A549 (cell line): ENCODE data around the gene CALCOCO1.

Experiments used
- ATOH8 ChIP-seq: fragments of 250-450 bp; sonication (Bioruptor Pico); IDR thresholded peaks from 2 replicates; pipeline ENCODE4 v1.5.0; 2020; ENCODE audit warnings: low read depth, mild to moderate bottlenecking, moderate library complexity
- CTCF ChIP-seq: fragments of >200 bp; sonication (Bioruptor Twin); formaldehyde crosslinking; IDR thresholded peaks from 3 replicates; pipeline ENCODE4 v1.5.1; 2016
- ESRRA ChIP-seq: fragments of 150-350 bp; IDR thresholded peaks from 2 replicates; pipeline ENCODE4 v1.6.1; 2014; ENCODE audit warnings: mild to moderate bottlenecking, low read length, borderline replicate concordance
- HOXB5 ChIP-seq: fragments of 250-450 bp; sonication (Bioruptor Pico); IDR thresholded peaks from 2 replicates; pipeline ENCODE4 v1.5.0; 2020; ENCODE audit warnings: mild to moderate bottlenecking, moderate library complexity
- KDM1A ChIP-seq: fragments of 200-600 bp; sonication (generic); IDR thresholded peaks from 2 replicates; pipeline ENCODE4 v1.6.1; 2016; ENCODE audit warnings: low read depth, mild to moderate bottlenecking
- NR3C1 ChIP-seq: fragments of >200 bp; sonication (Bioruptor Twin); formaldehyde crosslinking; IDR thresholded peaks from 3 replicates; pipeline ENCODE4 v1.6.1; 2017
- POLR2A ChIP-seq: IDR thresholded peaks from 2 replicates; pipeline ENCODE4 v1.6.1; 2012; ENCODE audit warnings: mild to moderate bottlenecking, low read length
- RAD21 ChIP-seq, 2 experiments: fragments of >200 bp in 1 of 2; sonication (Bioruptor Twin) in 1 of 2; formaldehyde crosslinking in 1 of 2; IDR thresholded peaks in 1 of 2; conservative IDR thresholded peaks in 1 of 2; 2 replicates in 1 of 2; 3 replicates in 1 of 2; pipeline ENCODE4 v1.6.1; 2012 to 2018; ENCODE audit warnings: inconsistent platforms in 1 of 2
- RARB ChIP-seq: fragments of 250-450 bp; sonication (Bioruptor Pico); IDR thresholded peaks from 2 replicates; pipeline ENCODE4 v1.8.0; 2021; ENCODE audit warnings: mild to moderate bottlenecking, moderate library complexity
- REST ChIP-seq: fragments of 200-600 bp; sonication (generic); IDR thresholded peaks from 2 replicates; pipeline ENCODE4 v1.6.1; 2016; ENCODE audit warnings: antibody characterized with exemption, mild to moderate bottlenecking, moderate library complexity
- SMC3 ChIP-seq: fragments of >200 bp; sonication (Bioruptor Twin); formaldehyde crosslinking; IDR thresholded peaks from 3 replicates; pipeline ENCODE4 v1.6.1; 2018; ENCODE audit warnings: inconsistent platforms

GRCh38 chr12:53670971-53671370 lies 56.3 kb downstream of the CALCOCO1 start:
- TF ChIP-seq ESRRA: no peak
- TF ChIP-seq SMC3: no peak
- TF ChIP-seq POLR2A: no peak
- no peak for TF ChIP-seq NR3C1
- no peak for TF ChIP-seq CTCF
- no peak for TF ChIP-seq KDM1A
- no peak for TF ChIP-seq ATOH8 (CRISPR knock-in tag)
- TF ChIP-seq RAD21 (conservative IDR thresholded peaks at IDR 0.05 in 1 of 2, IDR thresholded peaks at IDR 0.05 in 1 of 2): no peak
- no peak for TF ChIP-seq HOXB5 (CRISPR knock-in tag)
- TF ChIP-seq REST: no peak
- no peak for TF ChIP-seq RARB (CRISPR knock-in tag)
